HG03442 (cell line): ENCODE results near the gene RBM38.

Experiments
- ATAC-seq: cut with Tn5 transposase; IDR thresholded peaks from one replicate; pipeline ENCODE4 v1.9.1; 2021; ENCODE audit warnings: mild to moderate bottlenecking, moderate library complexity; ENCODE audit not compliant: unreplicated experiment

The RBM38 gene

GRCh38 chr20:57402206-57403125, 11.3 kb downstream of the RBM38 start:
- no peak for ATAC-seq

DNA sequence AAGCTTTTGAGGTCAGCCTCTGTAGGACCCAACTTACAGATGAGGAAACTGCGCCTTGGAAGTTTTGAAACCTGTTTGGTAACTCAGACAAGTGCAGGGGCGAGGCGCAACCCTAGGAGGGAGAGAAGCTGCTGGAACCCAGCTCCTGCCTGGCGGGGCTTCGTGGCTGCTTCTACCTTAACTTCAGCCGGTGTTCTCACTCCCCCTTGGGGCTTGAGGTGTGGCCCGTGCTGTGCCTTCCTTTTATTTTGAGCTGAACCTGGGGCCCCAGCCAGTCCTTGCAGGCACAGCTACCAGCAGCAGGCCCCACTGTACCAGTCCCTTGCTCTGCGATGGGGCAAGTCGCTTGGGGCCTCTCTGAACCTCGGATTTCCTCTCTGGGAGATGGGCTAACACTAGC, 12.0 kb downstream of the RBM38 start:
- ATAC-seq: no peak

DNA sequence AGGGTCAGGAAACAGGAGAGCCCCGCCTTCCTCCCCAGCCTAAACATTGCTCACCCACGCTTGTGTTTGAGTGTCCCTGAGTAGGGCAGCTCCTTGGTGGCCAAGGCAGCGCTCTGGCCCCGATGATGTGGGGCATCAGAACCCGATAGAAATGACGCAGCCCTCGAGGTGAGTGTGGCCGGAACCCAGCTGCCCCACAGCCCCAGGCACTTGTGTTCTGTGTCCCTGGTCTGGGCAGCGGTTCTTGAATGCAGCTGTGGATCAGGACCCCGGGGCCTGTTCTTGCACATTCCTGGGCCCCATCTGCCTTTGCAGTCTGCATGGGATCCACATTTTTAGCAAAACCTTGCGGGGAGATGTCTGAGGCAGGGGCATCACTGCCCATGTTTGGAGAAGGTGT, 12.8 kb downstream of the RBM38 start:
- no peak for ATAC-seq

GRCh38 chr20:57404419-57405072, 13.3 kb downstream of the RBM38 start:
- ATAC-seq: no peak

DNA sequence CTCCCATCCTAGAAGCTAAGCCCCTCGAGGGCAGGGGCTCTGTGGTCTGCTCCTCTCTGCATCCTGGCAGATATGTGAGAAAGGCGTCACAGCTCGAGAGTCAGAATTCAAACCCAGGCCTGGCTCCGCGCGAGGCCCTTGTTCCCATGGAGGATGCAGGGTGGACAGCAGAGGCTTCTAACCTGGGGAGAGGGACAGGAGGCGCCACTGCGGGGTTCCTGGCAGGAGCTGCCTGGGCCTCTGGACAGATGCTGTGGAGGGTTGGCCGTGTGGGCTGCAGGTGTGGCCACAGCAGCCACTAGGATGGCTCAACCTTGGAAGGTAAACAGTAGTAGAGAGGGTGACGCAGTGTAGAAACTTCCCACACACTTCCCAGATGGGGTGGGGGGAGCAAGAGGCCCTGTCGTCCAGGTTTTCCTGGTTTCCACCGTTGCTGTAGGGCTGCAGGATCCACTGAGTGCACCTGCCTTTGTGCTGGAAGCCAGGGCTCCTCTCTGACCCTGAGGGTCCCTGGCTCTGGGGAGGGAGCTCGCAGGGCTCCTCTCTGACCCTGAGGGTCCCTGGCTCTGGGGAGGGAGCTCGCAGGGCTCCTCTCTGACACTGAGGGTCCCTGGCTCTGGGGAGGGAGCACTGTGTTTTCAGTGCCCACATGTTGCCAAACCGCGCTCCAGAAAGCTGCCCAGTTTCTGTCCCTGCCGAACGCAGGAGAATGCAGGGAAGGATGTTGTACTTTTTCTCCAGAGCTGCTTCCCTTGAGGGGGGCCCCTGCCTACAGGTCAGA, 14.2 kb downstream of the RBM38 start:
- no peak for ATAC-seq

DNA sequence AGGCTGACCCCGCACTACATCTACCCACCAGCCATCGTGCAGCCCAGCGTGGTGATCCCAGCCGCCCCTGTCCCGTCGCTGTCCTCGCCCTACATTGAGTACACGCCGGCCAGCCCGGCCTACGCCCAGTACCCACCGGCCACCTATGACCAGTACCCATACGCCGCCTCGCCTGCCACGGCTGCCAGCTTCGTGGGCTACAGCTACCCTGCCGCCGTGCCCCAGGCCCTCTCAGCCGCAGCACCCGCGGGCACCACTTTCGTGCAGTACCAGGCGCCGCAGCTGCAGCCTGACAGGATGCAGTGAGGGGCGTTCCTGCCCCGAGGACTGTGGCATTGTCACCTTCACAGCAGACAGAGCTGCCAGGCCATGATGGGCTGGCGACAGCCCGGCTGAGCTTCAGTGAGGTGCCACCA, 16.4 kb downstream of the RBM38 start:
- ATAC-seq: no peak

DNA sequence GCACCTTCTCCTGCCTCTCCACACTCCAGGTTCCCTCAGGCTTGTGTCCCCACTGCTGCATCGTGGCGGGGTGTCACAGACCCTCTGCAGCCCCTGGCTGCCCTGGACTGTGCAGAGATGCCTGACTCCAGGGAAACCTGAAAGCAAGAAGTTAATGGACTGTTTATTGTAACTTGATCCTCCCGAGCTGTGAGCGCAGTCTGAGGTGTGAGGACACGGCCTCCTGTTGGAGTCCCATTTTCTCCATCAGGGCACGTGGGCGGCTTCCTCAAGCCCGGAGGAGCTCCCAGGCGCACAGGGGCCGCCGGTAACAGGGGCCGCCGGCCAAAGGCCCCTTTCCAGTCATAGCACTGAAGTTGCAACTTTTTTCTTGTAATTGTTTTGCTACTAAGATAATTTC, 16.9 kb downstream of the RBM38 start:
- ATAC-seq: no peak

DNA sequence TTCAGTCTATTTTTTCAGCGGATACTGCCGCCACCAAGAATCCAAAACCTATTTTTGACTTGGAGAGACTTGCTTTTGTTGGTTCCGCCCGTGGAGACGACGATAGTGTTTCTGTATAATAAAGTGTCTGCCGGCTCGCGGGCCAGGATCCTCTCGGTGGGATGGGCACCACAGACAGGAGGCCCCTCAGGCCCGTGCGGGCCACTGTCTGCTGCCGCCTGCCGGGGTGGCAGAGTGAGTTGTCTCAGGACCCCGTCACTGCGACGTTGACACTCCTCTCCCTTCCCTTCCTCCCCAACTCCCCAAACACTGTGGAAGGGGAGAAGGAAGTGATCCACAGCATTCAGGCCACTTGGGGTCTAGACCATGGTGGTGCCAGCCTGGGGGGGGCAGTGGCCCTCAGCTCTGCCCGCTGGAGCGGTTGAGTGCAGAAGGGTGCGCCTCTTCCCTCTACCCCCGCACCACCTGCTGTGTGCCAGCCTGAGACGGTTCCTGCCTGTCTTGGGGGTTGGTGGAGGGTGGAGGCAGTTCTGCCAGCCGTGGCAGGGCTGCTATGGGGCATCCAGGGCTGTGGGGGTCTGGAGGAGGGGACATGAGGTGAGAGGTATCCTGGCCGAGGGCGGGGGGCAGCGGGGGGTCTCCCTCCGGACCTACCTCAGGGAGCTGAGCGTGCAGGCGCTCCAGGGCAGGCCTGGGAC, 17.5 kb downstream of the RBM38 start:
- ATAC-seq: no peak

DNA sequence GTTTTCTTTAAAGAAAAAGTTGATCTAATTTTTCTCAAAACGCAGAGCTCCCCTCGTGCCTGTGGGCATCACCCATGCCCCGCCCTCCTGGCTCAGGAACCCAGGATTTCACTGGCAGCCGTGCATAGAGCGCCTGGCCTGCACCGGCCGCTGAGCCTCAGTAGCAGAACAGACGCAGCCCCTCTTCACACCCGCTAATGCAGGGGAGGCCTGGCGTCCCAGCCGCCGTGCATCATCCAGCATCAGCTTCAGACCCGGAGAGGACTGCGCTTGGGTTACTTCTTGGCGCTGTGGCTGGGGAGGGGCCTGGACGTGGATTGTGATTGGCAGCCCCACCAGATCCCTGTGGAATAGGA, 18.1 kb downstream of the RBM38 start:
- no peak for ATAC-seq

DNA sequence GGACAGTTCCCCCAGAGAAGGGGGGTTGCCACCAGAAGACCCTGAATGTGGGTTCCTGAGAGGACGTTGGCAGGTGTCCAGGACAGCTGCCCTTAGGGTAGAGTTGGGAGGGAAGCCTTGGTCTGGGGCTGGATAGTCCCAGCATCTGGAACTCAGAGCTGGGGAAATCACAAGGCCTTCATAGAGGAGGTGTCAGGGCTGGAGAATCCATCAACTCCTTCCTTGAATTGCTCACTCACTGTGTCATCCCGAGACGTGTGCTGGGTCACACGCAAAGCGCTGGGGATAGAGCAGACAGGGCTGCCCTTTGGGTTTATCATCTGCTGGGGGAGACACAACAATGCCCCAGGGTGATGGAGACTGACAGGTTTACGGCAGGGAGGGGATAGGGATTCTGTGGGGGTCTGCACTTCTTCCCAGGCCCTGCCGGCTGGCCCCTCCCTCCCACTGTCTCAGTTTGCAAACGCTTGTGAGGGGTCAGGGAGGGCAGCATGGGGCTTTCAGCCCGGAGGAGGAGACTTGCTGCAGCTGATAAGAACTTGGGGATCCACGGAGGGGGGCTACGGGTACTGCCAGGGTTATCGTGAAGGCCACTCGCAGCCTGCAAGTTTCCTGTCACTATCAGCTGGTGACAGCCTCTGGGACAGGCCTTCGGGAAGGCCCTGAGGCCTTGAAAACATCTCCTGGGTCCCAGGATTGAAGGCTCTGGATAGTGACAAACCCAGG, 18.6 kb downstream of the RBM38 start:
- no peak for ATAC-seq

GRCh38 chr20:57410398-57410920, 19.3 kb downstream of the RBM38 start:
- no peak for ATAC-seq

GRCh38 chr20:57410924-57411323, 19.7 kb downstream of the RBM38 start:
- no peak for ATAC-seq

- ATAC-seq: no peak
These were observed 20.4 kb downstream of the RBM38 start for GRCh38 chr20:57411406-57412283.

GRCh38 chr20:57412347-57413029, 21.3 kb downstream of the RBM38 start:
- ATAC-seq: no peak

DNA sequence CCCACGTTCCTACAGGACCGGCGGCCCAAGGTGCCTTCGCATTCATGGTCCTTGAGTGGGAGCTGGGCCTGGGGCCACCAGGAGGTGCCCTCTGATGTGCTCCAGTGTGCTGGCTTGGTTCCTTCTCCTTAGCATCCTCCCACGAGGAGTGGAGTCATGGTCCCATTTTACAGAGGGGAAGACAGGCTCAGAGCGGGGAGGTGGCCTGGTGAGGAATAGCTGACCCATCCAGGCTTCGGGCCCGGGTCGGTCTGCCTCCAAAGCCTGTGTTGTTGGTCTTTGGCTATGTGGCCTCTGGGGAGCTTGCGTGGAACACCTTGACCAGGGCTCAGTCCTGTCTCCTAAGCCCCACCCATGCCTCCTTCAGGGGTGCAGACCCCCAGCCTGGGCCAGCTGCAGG, 22.8 kb downstream of the RBM38 start:
- no peak for ATAC-seq

GRCh38 chr20:57414867-57415592, 23.8 kb downstream of the RBM38 start:
- no peak for ATAC-seq

- no peak for ATAC-seq
These were observed 24.6 kb downstream of the RBM38 start for GRCh38 chr20:57415771-57416170.
